Gastrocnemius medialis (tissue), 4 donors: ENCODE data around the gene TAS2R31. TPM values are rescaled to one million over a fixed set of nuclear protein-coding genes. Genes with fewer than 3 reads are reported as not detected.

Source experiments
- ATAC-seq, 2 donors: fragments of 150-250 bp; one replicate each; pipeline ENCODE4 v1.9.1; 2016
- DNase-seq, 2 donors: peaks; one replicate each; pipeline ENCODE4 v3.0.0-alpha.2; 2019
- H3K27ac ChIP-seq, 4 donors: fragments of 200-600 bp; sonication (generic); 1 replicate in 1 of 4; 2 replicates in 3 of 4; pipeline ENCODE4 v1.5.1; 2016 to 2018; ENCODE audit warnings: mild to moderate bottlenecking in 2 of 4, moderate library complexity in 1 of 4
- H3K27me3 ChIP-seq, 3 donors: fragments of 200-600 bp; sonication (generic) in 2 of 3; 1 replicate in 1 of 3; 2 replicates in 2 of 3; pipeline versions ENCODE4 v1.5.1 to v1.6.0; 2016 to 2019; ENCODE audit warnings: mild to moderate bottlenecking in 1 of 3, moderate library complexity in 1 of 3
- H3K36me3 ChIP-seq, 2 donors: fragments of 200-600 bp; sonication (generic) in 1 of 2; one replicate each; pipeline ENCODE4 v1.5.1; 2017 to 2018
- H3K4me1 ChIP-seq, 2 donors: fragments of 200-600 bp; sonication (generic) in 1 of 2; one replicate each; pipeline ENCODE4 v1.5.1; 2016 to 2017; ENCODE audit warnings: mild to moderate bottlenecking in 2 of 2
- H3K4me3 ChIP-seq, 4 donors: fragments of 200-600 bp; sonication (generic) in 3 of 4; 1 replicate in 1 of 4; 2 replicates in 3 of 4; pipeline ENCODE4 v1.5.1; 2016 to 2019; ENCODE audit warnings: mild to moderate bottlenecking in 2 of 4
- H3K9me3 ChIP-seq, 3 donors: fragments of 200-600 bp; sonication (generic) in 2 of 3; 1 replicate in 1 of 3; 2 replicates in 2 of 3; pipeline ENCODE4 v1.5.1; 2016 to 2019
- POLR2A ChIP-seq, 2 donors: fragments of 450-650 bp; IDR thresholded peaks; one replicate each; pipeline ENCODE4 v1.6.1; 2017; ENCODE audit warnings: antibody characterized with exemption in 2 of 2, mild to moderate bottlenecking in 2 of 2, moderate library complexity in 2 of 2
- in situ Hi-C, 4 donors: fragments of 200-750 bp; cut with MboI; loops; one replicate each; pipeline versions ENCODE4 v1.15.0 to v1.8.0; 2017; ENCODE audit warnings: low sequenced_read_pairs in 4 of 4
- intact Hi-C: fragments of 100-400 bp; cut with DNase I; formaldehyde crosslinking; loops from one replicate; pipeline ENCODE4 v1.15.1; 2023; ENCODE audit warnings: low total_unique reads
- total RNA-seq, 4 donors: library from RNA; depleted of rRNA; stranded (reverse); fragments of >200 nt; gene quantifications; one replicate each; pipeline versions ENCODE4 v1.1.0 to v1.2.3, GENCODE V29; 2016
- TF ChIP-seq, protein P1 (sequence below), 5 experiments: fragments of 450-650 bp in 3 of 5; fragments of 200-600 bp in 2 of 5; sonication (generic) in 2 of 5; IDR thresholded peaks in 4 of 5; conservative IDR thresholded peaks in 1 of 5; 1 replicate in 4 of 5; 2 replicates in 1 of 5; pipeline ENCODE4 v1.5.1; 2016 to 2019; ENCODE audit warnings: antibody characterized with exemption in 5 of 5, mild to moderate bottlenecking in 3 of 5, moderate library complexity in 3 of 5

TAS2R31 gene
- total RNA-seq, 4 donors from 2014 or later: 3.5 to 3.6 TPM; not detected in 2

- Histone ChIP-seq H3K4me3 (no peak overlapping the region), H3K4me1 (no peaks in the 10 kb centered on the region), H3K27ac (no peak overlapping the region), H3K27me3 (no peaks in the 10 kb centered on the region), H3K9me3 (no peaks in the 10 kb centered on the region), H3K36me3 (no peaks in the 10 kb centered on the region)
- intact Hi-C loops: loop anchor here (5.0 kb wide), 1 partner anchor 56 kb away; no protein-coding TSS in a partner anchor
- in situ Hi-C loops: no loop called here
- DNase-seq (no peak), ATAC-seq (no peak)
- TF ChIP-seq, protein P1, sequence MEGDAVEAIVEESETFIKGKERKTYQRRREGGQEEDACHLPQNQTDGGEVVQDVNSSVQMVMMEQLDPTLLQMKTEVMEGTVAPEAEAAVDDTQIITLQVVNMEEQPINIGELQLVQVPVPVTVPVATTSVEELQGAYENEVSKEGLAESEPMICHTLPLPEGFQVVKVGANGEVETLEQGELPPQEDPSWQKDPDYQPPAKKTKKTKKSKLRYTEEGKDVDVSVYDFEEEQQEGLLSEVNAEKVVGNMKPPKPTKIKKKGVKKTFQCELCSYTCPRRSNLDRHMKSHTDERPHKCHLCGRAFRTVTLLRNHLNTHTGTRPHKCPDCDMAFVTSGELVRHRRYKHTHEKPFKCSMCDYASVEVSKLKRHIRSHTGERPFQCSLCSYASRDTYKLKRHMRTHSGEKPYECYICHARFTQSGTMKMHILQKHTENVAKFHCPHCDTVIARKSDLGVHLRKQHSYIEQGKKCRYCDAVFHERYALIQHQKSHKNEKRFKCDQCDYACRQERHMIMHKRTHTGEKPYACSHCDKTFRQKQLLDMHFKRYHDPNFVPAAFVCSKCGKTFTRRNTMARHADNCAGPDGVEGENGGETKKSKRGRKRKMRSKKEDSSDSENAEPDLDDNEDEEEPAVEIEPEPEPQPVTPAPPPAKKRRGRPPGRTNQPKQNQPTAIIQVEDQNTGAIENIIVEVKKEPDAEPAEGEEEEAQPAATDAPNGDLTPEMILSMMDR (IDR thresholded peaks at IDR 0.05 in 4 of 5, conservative IDR thresholded peaks at IDR 0.05 in 1 of 5): no peak
- no peak for TF ChIP-seq POLR2A (IDR thresholded peaks at IDR 0.05)
Observed at GRCh38 chr12:11015775-11016430, 15.3 kb downstream of the TAS2R31 start.

GRCh38 chr12:11014234-11014633, 17.0 kb downstream of the TAS2R31 start:
- ATAC-seq (no peak), DNase-seq (no peak)
- Histone ChIP-seq H3K27me3 (no peaks in the 10 kb centered on the region), H3K4me1 (no peaks in the 10 kb centered on the region), H3K4me3 (no peak overlapping the region), H3K36me3 (no peaks in the 10 kb centered on the region), H3K9me3 (no peaks in the 10 kb centered on the region), H3K27ac (no peak overlapping the region)
- intact Hi-C loops: no loop called here
- TF ChIP-seq POLR2A (IDR thresholded peaks at IDR 0.05): no peak
- TF ChIP-seq, protein P1 (IDR thresholded peaks at IDR 0.05 in 4 of 5, conservative IDR thresholded peaks at IDR 0.05 in 1 of 5): no peak
- in situ Hi-C loops: no loop called here

DNA sequence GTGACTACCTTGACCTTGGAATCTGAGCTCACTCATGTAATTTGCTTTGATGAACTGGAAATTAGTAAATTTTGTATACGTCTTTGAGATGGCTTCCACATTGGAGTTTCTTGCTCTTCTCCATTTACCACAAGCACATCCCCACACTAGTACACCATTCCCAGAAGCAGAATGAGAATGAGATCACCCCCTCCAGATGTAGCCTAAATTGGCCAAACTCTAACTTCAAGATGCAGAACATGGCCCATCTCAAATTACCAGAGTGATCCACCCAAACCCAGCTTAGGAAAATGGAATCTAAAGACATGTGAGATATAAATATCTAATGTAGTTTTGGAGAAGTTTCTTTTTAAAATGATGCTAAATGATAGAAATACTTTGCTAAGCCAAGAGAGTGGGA, 23.6 kb downstream of the TAS2R31 start:
- in situ Hi-C loops: no loop called here
- Histone ChIP-seq H3K27me3 (no peaks in the 10 kb centered on the region), H3K27ac (no peak overlapping the region), H3K36me3 (no peaks in the 10 kb centered on the region), H3K4me3 (no peak overlapping the region), H3K9me3 (no peaks in the 10 kb centered on the region), H3K4me1 (no peaks in the 10 kb centered on the region)
- ATAC-seq: no peak
- intact Hi-C loops: no loop called here
- DNase-seq: no peak
- TF ChIP-seq, protein P1 (IDR thresholded peaks at IDR 0.05 in 4 of 5, conservative IDR thresholded peaks at IDR 0.05 in 1 of 5): no peak

DNA sequence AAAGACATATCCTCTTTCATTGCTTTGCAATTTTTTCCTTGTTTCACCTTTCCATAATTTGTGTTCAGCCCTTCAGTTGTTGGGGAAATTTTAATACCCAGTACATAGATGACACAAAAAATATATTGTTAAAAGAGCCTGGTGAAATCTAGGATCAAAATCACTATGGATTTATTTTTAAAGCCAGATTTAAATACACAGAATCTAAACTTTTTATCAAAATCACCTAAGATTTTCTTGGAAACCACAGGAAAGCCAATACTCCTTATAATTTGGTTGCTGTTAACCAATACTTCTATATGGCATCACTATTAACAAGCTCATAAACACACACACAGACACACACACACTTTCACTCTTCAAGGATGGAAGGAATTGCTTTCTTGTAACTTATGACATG, 33.0 kb downstream of the TAS2R31 start, which contains the start of gene TAS2R20:
Gene TAS2R20, minus strand, starts transcription at position 101 of the 400 bp plus-strand sequence. CDS start 429 bp downstream, outside the sequence.
- H3K4me3 ChIP-seq: no peak within 1 kb of the TSS
- no peak for ATAC-seq

More for the DNA sequence above, 33.0 kb downstream of the TAS2R31 start, which contains the start of gene TAS2R20:
- intact Hi-C loops: no loop called here
- Histone ChIP-seq H3K4me1 (no peaks in the 10 kb centered on the region), H3K27ac (no peak within 1 kb of the TSS), H3K27me3 (no peaks in the 10 kb centered on the region), H3K9me3 (no peaks in the 10 kb centered on the region), H3K36me3 (peaks cover 0 to 5% of the 10 kb centered on the region in 2 donors)
- in situ Hi-C loops: no loop called here
- TF ChIP-seq POLR2A (IDR thresholded peaks at IDR 0.05): no peak
- TF ChIP-seq, protein P1 (IDR thresholded peaks at IDR 0.05 in 4 of 5, conservative IDR thresholded peaks at IDR 0.05 in 1 of 5): no peak
- no peak for DNase-seq
